ENCODE data around the gene BNC1.

BNC1 gene

DNA sequence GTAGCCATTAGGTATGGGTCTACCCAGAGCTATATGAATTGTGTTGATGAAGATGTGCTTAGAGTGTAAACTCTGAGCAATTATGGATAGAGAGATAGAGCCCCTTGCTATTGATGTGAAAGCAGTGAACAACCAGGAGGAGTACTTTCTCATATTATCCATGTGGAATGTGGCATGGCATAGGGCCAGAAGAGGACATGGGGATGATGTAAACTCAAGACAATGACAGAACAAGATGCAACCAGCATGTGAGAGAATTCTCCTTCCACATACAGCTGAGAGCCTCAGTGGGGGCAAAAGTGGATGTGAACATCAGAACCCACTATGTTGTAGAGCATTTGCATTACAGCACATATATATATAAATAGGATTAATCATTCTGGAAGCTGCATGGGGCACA is 36.4 kb upstream of the BNC1 start:
- no peak for TF ChIP-seq CTCF (IDR thresholded peaks at IDR 0.05; ENCODE audit: control extremely low read depth, extremely low read depth, low read depth, missing control alignments)
- CTCF ChIA-PET = no interaction called here
- DNase-seq (ENCODE audit: extremely low spot score) = no peak
- POLR2A ChIA-PET = no interaction called here

- TF ChIP-seq CTCF (IDR thresholded peaks at IDR 0.05; ENCODE audit: control extremely low read depth, extremely low read depth, low read depth, missing control alignments) = no peak
- CTCF ChIA-PET = interaction anchor here (1.6 kb wide), 1 partner anchor 15 kb away, joined by 3 read pairs; no protein-coding TSS in a partner anchor
- POLR2A ChIA-PET = no interaction called here
- DNase-seq (ENCODE audit: extremely low spot score) = no peak
These were observed 35.9 kb upstream of the BNC1 start for GRCh38 chr15:83320404-83320803.

- DNase-seq (ENCODE audit: extremely low spot score) = no peak
- no peak for TF ChIP-seq CTCF (IDR thresholded peaks at IDR 0.05; ENCODE audit: control extremely low read depth, extremely low read depth, low read depth, missing control alignments)
- CTCF ChIA-PET = interaction anchor here (1.6 kb wide), 1 partner anchor 16 kb away, joined by 3 read pairs; no protein-coding TSS in a partner anchor
- POLR2A ChIA-PET = no interaction called here
These were observed 35.3 kb upstream of the BNC1 start for GRCh38 chr15:83319771-83320170.

DNA sequence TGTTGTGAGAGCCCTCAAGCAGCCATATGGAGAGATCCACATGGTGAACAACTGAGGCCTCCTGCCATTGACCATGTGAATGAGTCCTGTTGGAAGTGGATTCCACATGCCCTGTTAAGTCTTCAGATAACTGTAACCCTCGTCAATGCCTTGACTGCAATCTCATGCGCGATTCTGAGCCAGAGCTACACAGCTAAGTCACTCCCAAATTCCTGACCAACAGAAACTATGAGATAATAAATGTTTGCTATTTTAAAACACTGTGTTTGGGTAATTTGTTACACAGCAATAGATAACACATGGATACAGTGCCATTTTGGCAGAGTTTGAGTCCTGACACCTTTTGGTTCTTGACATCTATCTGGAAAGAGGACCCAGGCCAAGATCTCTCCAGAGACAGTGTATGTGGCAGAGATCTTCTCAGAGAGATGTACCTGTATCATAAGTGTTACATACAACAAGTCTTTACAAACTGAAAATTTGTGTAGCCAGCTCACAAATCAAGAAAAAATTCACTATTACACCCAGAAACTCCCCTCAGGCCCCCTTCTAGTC is 34.5 kb upstream of the BNC1 start:
- CTCF ChIA-PET = interaction anchor here (1.6 kb wide), 1 partner anchor 17 kb away, joined by 3 read pairs; no protein-coding TSS in a partner anchor
- POLR2A ChIA-PET = no interaction called here
- DNase-seq (ENCODE audit: extremely low spot score) = no peak
- no peak for TF ChIP-seq CTCF (IDR thresholded peaks at IDR 0.05; ENCODE audit: control extremely low read depth, extremely low read depth, low read depth, missing control alignments)

- POLR2A ChIA-PET = no interaction called here
- no peak for TF ChIP-seq CTCF (IDR thresholded peaks at IDR 0.05; ENCODE audit: control extremely low read depth, extremely low read depth, low read depth, missing control alignments)
- CTCF ChIA-PET = interaction anchor here (1.1 kb wide), 1 partner anchor 12 kb away, joined by 3 read pairs; no protein-coding TSS in a partner anchor
- DNase-seq (ENCODE audit: extremely low spot score) = no peak
These were observed 33.6 kb upstream of the BNC1 start for GRCh38 chr15:83318036-83318435.

GRCh38 chr15:83312071-83312470 is 27.6 kb upstream of the BNC1 start:
- POLR2A ChIA-PET = no interaction called here
- no peak for DNase-seq (ENCODE audit: extremely low spot score)
- no peak for TF ChIP-seq CTCF (IDR thresholded peaks at IDR 0.05; ENCODE audit: control extremely low read depth, extremely low read depth, low read depth, missing control alignments)
- CTCF ChIA-PET = interaction anchor here (1.1 kb wide), 1 partner anchor 63 kb away, joined by 3 read pairs; no protein-coding TSS in a partner anchor

Data from GM10248 (cell line).